T-cell (primary cell): Measurements from ENCODE around the gene SLC2A5. TPM values are rescaled to one million over a fixed set of nuclear protein-coding genes. Genes with fewer than 3 reads are reported as not detected.

Experiments
- ATAC-seq, 4 experiments: fragments of 200-7000 bp in 3 of 4; fragments of 150-1000 bp in 1 of 4; cut with Tn5 transposase; replicated peaks in 1 of 4; 1 replicate in 3 of 4; 2 replicates in 1 of 4; pipeline ENCODE4 v1.10.0; 2021; ENCODE audit warnings: moderate library complexity in 3 of 4, mild to moderate bottlenecking in 2 of 4, moderate number of reproducible peaks in 1 of 4
- CTCF ChIA-PET, 2 donors: fragments of 300-600 bp; sonication (Branson Sonifier 250); formaldehyde crosslinking; loops; one replicate each; lab custom pipeline; 2022; ENCODE audit warnings: antibody characterized with exemption in 2 of 2; lab: Charles Lee
- POLR2A ChIA-PET, 2 donors: fragments of 300-600 bp; sonication (Branson Sonifier 250); formaldehyde crosslinking; loops; one replicate each; lab custom pipeline; 2022; ENCODE audit warnings: antibody characterized with exemption in 2 of 2; lab: Charles Lee
- DNase-seq, 35 experiments: peaks; one replicate each; pipeline versions ENCODE4 v3.0.0 to v3.0.0-alpha.2; 2013 to 2023
- H3K27ac ChIP-seq: one replicate; pipeline ENCODE4 v1.5.1; 2013; ENCODE audit warnings: low read length
- H3K27me3 ChIP-seq, 2 experiments: replicated peaks in 1 of 2; 1 replicate in 1 of 2; 2 replicates in 1 of 2; pipeline versions ENCODE4 v1.6.1 to v1.7.0; 2013; ENCODE audit warnings: low read length in 1 of 2, mixed read lengths in 1 of 2; ENCODE audit not compliant: control insufficient read depth in 2 of 2, insufficient read depth in 2 of 2; ENCODE audit errors: extremely low read depth in 1 of 2
- H3K36me3 ChIP-seq, 2 donors: 1 replicate in 1 of 2; 2 replicates in 1 of 2; pipeline versions ENCODE4 v1.6.1 to v1.7.0; 2013; ENCODE audit warnings: low read length in 1 of 2; ENCODE audit not compliant: control insufficient read depth in 2 of 2, insufficient read depth in 1 of 2; ENCODE audit errors: extremely low read depth in 1 of 2
- H3K4me1 ChIP-seq, 2 experiments: 1 replicate in 1 of 2; 2 replicates in 1 of 2; pipeline versions ENCODE4 v1.6.1 to v1.7.0; 2013; ENCODE audit warnings: low read length in 2 of 2, mixed read lengths in 1 of 2; ENCODE audit not compliant: insufficient read depth in 2 of 2, control insufficient read depth in 1 of 2; ENCODE audit errors: extremely low read depth in 1 of 2
- H3K4me3 ChIP-seq, 2 donors: 1 replicate in 1 of 2; 2 replicates in 1 of 2; pipeline versions ENCODE4 v1.5.1 to v1.7.0; 2013; ENCODE audit warnings: mild to moderate bottlenecking in 2 of 2, low read length in 1 of 2, moderate library complexity in 1 of 2; ENCODE audit not compliant: control insufficient read depth in 1 of 2; ENCODE audit errors: extremely low read depth in 1 of 2
- H3K9me3 ChIP-seq: 2 replicates; pipeline ENCODE4 v1.7.0; 2013
- H3K27ac Mint-ChIP-seq, 2 donors: one replicate each; pipeline ENCODE4 v1.8.0; 2020 to 2021; ENCODE audit warnings: mild to moderate bottlenecking in 2 of 2, mixed read lengths in 2 of 2
- H3K27me3 Mint-ChIP-seq, 2 donors: one replicate each; pipeline ENCODE4 v1.8.0; 2021 to 2022; ENCODE audit warnings: mixed read lengths in 2 of 2
- H3K36me3 Mint-ChIP-seq: one replicate; pipeline ENCODE4 v1.8.0; 2021; ENCODE audit warnings: mixed read lengths
- H3K4me1 Mint-ChIP-seq, 3 donors: one replicate each; pipeline ENCODE4 v1.8.0; 2020 to 2022; ENCODE audit warnings: mixed read lengths in 3 of 3, mild to moderate bottlenecking in 1 of 3
- H3K4me3 Mint-ChIP-seq, 3 donors: one replicate each; pipeline ENCODE4 v1.8.0; 2020 to 2022; ENCODE audit warnings: mild to moderate bottlenecking in 3 of 3, mixed read lengths in 3 of 3, moderate library complexity in 3 of 3
- H3K9me3 Mint-ChIP-seq, 3 donors: one replicate each; pipeline ENCODE4 v1.8.0; 2020 to 2022; ENCODE audit warnings: mixed read lengths in 3 of 3
- WGBS: methylation state at CpG from one replicate; pipeline ENCODE4 v1.1.5; 2013; ENCODE audit warnings: missing lambda C conversion rate; ENCODE audit not compliant: insufficient coverage; 5-methylcytosine and 5-hydroxymethylcytosine counted together
- total RNA-seq, 35 experiments: library from RNA in 6 of 35; stranded (reverse) in 6 of 35; fragments of 120-200 nt in 1 of 35; gene quantifications; one replicate each; pipeline versions ENCODE4 v1.2.1 to v1.2.4 and lab custom pipeline; 2013 to 2026

SLC2A5 gene
- total RNA-seq, 5 donors from 2014 or later (not counting 1 experiment from before 2014, with no cell fraction given), result 0.32 to 1.5 (median 0.86) TPM

GRCh38 chr1:9078015-9078751, 8.7 kb upstream of the SLC2A5 start:
- H3K27ac ChIP-seq, result no peak overlapping the region
- no CpG with 5 or more reads among the region's 9 CpGs for WGBS
- POLR2A ChIA-PET, result no interaction called here
- H3K36me3 ChIP-seq, result no peaks in the 10 kb centered on the region
- ATAC-seq, result no peak
- Mint-ChIP-seq H3K9me3 (no peaks in the 10 kb centered on the region), H3K4me1 (peaks cover 30 to 51% (median 49%) of the 10 kb centered on the region in 3 donors), H3K4me3 (no peak overlapping the region), H3K36me3 (no peaks in the 10 kb centered on the region), H3K27ac (peak overlapping the region in 1 of 2 donors; percentile 36), H3K27me3 (peaks cover 11 to 33% of the 10 kb centered on the region in 2 donors)
- DNase-seq, result no peak
- H3K9me3 ChIP-seq, result no peaks in the 10 kb centered on the region
- H3K4me1 ChIP-seq, result peaks cover 12% of the 10 kb centered on the region in 2 experiments
- H3K27me3 ChIP-seq, result peaks cover 0 to 17% of the 10 kb centered on the region in 2 experiments
- no peak overlapping the region for H3K4me3 ChIP-seq
- CTCF ChIA-PET, result no interaction called here

GRCh38 chr1:9075022-9075421, 5.6 kb upstream of the SLC2A5 start:
- ChIA-PET POLR2A (interaction anchor here in 1 of 2 donors (0.6 kb wide), 1 partner anchor 138 kb away, joined by 3 read pairs; no protein-coding TSS in a partner anchor), CTCF (no interaction called here)
- DNase-seq, result no peak
- Histone ChIP-seq H3K9me3 (no peaks in the 10 kb centered on the region), H3K27me3 (peaks cover 0 to 24% of the 10 kb centered on the region in 2 experiments), H3K27ac (no peak overlapping the region), H3K36me3 (no peaks in the 10 kb centered on the region), H3K4me1 (peaks cover 7 to 11% of the 10 kb centered on the region in 2 experiments), H3K4me3 (no peak overlapping the region)
- H3K27ac Mint-ChIP-seq, result no peak overlapping the region
- H3K4me3 Mint-ChIP-seq, result peak overlapping the region in 1 of 3 donors; percentile 12
- WGBS, result 24% methylated on average over 5 of the region's 5 CpGs
- H3K4me1 Mint-ChIP-seq, result peaks cover 22 to 39% (median 37%) of the 10 kb centered on the region in 3 donors
- H3K9me3 Mint-ChIP-seq, result no peaks in the 10 kb centered on the region
- H3K36me3 Mint-ChIP-seq, result no peaks in the 10 kb centered on the region
- peaks cover 11 to 30% of the 10 kb centered on the region in 2 donors for H3K27me3 Mint-ChIP-seq
- no peak for ATAC-seq

- no peak overlapping the region for H3K27ac ChIP-seq
- ATAC-seq, result no peak
- no peaks in the 10 kb centered on the region for H3K9me3 Mint-ChIP-seq
- peaks cover 10 to 14% of the 10 kb centered on the region in 2 donors for H3K27me3 Mint-ChIP-seq
- H3K4me1 Mint-ChIP-seq, result peaks cover 14 to 31% (median 24%) of the 10 kb centered on the region in 3 donors
- no peak for DNase-seq
- H3K4me1 ChIP-seq, result peaks cover 3 to 7% of the 10 kb centered on the region in 2 experiments
- no peaks in the 10 kb centered on the region for H3K36me3 ChIP-seq
- H3K4me3 ChIP-seq, result no peak overlapping the region
- H3K9me3 ChIP-seq, result no peaks in the 10 kb centered on the region
- no peak overlapping the region for H3K4me3 Mint-ChIP-seq
- no peaks in the 10 kb centered on the region for H3K36me3 Mint-ChIP-seq
- POLR2A ChIA-PET, result no interaction called here
- H3K27ac Mint-ChIP-seq, result no peak overlapping the region
- H3K27me3 ChIP-seq, result peaks cover 0 to 23% of the 10 kb centered on the region in 2 experiments
- CTCF ChIA-PET, result no interaction called here
- WGBS, result no CpG with 5 or more reads among the region's 3 CpGs
Measured at GRCh38 chr1:9073143-9073542, 3.7 kb upstream of the SLC2A5 start.

GRCh38 chr1:9071554-9072235, 2.3 kb upstream of the SLC2A5 start:
- ChIA-PET POLR2A (no interaction called here), CTCF (interaction anchor here in 1 of 2 donors (0.6 kb wide), 1 partner anchor 111 kb away, joined by 6 read pairs; no protein-coding TSS in a partner anchor)
- Mint-ChIP-seq H3K9me3 (no peaks in the 10 kb centered on the region), H3K36me3 (no peaks in the 10 kb centered on the region), H3K4me1 (peaks cover 14 to 31% (median 24%) of the 10 kb centered on the region in 3 donors), H3K27me3 (peaks cover 10 to 14% of the 10 kb centered on the region in 2 donors), H3K4me3 (no peak overlapping the region), H3K27ac (no peak overlapping the region)
- no peak for DNase-seq
- no peaks in the 10 kb centered on the region for H3K36me3 ChIP-seq
- H3K4me1 ChIP-seq, result peaks cover 3 to 7% of the 10 kb centered on the region in 2 experiments
- WGBS, result 96% methylated on average over 35 of the region's 50 CpGs
- ATAC-seq, result no peak
- no peak overlapping the region for H3K27ac ChIP-seq
- H3K27me3 ChIP-seq, result peaks cover 0 to 18% of the 10 kb centered on the region in 2 experiments
- no peak overlapping the region for H3K4me3 ChIP-seq
- no peaks in the 10 kb centered on the region for H3K9me3 ChIP-seq

- no peaks in the 10 kb centered on the region for H3K36me3 Mint-ChIP-seq
- H3K4me3 ChIP-seq, result no peak overlapping the region
- no peaks in the 10 kb centered on the region for H3K9me3 ChIP-seq
- H3K9me3 Mint-ChIP-seq, result no peaks in the 10 kb centered on the region
- CTCF ChIA-PET, result no interaction called here
- no peaks in the 10 kb centered on the region for H3K36me3 ChIP-seq
- ATAC-seq (no peak), DNase-seq (no peak)
- H3K27me3 ChIP-seq, result peaks cover 0 to 18% of the 10 kb centered on the region in 2 experiments
- WGBS, result 88% methylated on average over 2 of the region's 7 CpGs
- H3K4me3 Mint-ChIP-seq, result no peak overlapping the region
- peaks cover 3 to 4% of the 10 kb centered on the region in 2 experiments for H3K4me1 ChIP-seq
- POLR2A ChIA-PET, result no interaction called here
- peaks cover 3 to 8% of the 10 kb centered on the region in 2 donors for H3K27me3 Mint-ChIP-seq
- H3K27ac ChIP-seq, result no peak overlapping the region
- H3K4me1 Mint-ChIP-seq, result peaks cover 11 to 24% (median 16%) of the 10 kb centered on the region in 3 donors
- H3K27ac Mint-ChIP-seq, result no peak overlapping the region
Measured at GRCh38 chr1:9070486-9070885, 1.1 kb upstream of the SLC2A5 start.

GRCh38 chr1:9068981-9069325, 482 bp downstream of the SLC2A5 start:
- ChIA-PET CTCF (no interaction called here), POLR2A (no interaction called here)
- H3K36me3 Mint-ChIP-seq, result no peaks in the 10 kb centered on the region
- ATAC-seq (no peak), DNase-seq (no peak)
- no peak overlapping the region for H3K27ac ChIP-seq
- no peaks in the 10 kb centered on the region for H3K36me3 ChIP-seq
- H3K9me3 ChIP-seq, result no peaks in the 10 kb centered on the region
- no peak overlapping the region for H3K4me3 ChIP-seq
- H3K27me3 ChIP-seq, result peaks cover 0 to 19% of the 10 kb centered on the region in 2 experiments
- no peaks in the 10 kb centered on the region for H3K9me3 Mint-ChIP-seq
- no peak overlapping the region for H3K27ac Mint-ChIP-seq
- peaks cover 3 to 4% of the 10 kb centered on the region in 2 donors for H3K27me3 Mint-ChIP-seq
- no peaks in the 10 kb centered on the region for H3K4me1 ChIP-seq
- H3K4me1 Mint-ChIP-seq, result peaks cover 1 to 9% (median 2%) of the 10 kb centered on the region in 3 donors
- 80% methylated on average over 1 of the region's 4 CpGs for WGBS
- H3K4me3 Mint-ChIP-seq, result peak overlapping the region in 1 of 3 donors; percentile 67
